ENCODE data around the gene KAT2A.

DNA sequence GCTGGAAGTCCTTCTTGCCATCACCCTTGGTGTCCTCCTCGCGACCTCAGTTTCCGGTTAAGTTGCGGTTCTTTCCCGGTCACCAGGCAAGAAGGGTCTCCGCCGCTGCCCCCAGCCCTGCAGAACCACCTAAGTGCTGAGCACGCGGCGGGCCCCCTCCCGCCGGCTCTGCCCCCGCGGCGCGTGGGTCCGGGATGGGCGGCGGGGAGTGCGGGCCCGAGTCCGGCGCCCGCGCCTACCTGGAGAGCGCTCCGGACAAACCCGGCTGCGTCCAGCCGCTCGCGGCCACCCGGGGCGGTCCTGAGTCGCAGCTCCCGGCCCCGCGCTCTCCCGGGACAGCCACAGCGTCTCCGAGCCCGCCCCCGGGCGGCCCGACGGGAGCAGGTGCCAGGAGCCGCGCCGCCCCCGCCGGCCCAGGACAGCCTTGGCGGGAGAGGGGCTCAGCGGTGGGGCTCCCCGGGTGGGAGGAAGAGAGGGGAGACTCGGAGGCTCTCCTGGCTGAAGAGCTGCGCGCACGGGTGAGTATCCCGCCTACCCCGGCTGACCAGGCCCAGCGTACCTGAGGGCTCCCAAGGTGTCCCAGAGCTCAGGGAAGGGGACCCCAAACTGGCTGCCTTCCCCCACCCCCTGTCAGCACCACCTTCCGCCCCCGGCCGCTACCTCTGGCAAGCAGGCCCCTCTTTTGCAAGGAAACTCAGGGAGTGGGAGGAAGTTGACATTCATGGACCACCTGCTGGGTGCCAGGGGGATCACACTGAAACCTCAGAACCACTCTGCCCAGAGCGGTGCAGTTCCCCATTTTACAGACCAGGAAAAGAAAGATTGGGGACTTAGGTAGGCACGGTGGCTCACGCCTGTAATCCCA is 48.6 kb downstream of the KAT2A start:
- no peak for TF ChIP-seq CTCF (conservative IDR thresholded peaks at IDR 0.05)
- TF ChIP-seq EZH2 (IDR thresholded peaks at IDR 0.05; ENCODE audit: low read depth): no peak
